Stimulated activated CD4-positive, alpha-beta T cell treated with anti-CD3 and anti-CD28 coated beads, TNF-alpha, amount 100 ng/mL, for 1 hour (primary cell): ENCODE measurements around the gene ATP11A.

Experiments used
- DNase-seq, 3 donors: peaks; one replicate each; pipeline ENCODE4 v3.0.0-alpha.2; 2020; ENCODE audit warnings: low read depth in 3 of 3, low spot score in 1 of 3

The ATP11A gene

DNA sequence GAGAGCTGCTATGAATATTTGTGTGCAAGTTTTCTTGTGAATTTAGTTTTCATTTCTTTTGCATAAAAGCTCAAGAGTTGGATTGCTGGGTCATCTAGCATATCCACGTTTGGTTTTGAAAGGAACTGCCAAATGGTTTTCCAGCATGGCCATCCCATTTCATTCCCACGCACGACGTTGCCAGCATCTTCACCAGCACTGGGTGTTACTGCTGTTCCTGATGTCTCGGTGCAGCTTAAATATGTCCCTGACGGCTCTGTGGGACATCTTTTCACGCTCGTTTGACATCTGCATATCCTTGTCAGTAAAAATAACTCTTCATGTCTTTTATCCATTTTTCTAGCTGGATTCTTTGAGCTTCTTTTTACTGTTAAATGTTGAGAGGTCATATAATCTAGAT lies 123.7 kb downstream of the ATP11A start:
- DNase-seq: no peak

DNA sequence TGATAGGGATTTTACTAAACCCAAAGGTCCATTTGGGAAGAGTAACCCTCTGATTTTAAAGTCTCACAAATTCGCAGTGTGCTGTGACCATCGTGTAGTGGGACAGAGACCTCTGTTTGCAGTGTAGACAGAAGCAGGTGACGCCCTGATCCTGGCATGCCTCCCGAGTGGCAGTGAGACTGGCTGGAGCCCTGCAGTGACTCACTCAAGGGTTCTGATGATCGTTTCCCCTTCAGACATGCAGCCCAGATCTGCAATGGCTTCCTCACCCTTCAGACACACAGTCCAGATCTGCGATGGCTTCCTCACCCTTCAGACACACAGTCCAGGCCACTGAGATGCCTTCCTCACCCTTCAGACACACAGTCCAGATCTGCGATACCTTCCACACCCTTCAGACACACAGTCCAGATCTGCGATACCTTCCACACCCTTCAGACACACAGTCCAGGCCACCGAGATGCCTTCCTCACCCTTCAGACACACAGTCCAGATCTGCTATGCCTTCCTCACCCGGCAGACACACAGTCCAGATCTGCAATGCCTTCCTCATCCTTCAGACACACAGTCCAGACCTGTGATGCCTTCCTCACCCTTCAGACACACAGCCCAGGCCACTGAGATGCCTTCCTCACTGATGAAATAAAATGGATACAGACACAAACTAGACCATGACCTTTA lies 125.2 kb downstream of the ATP11A start:
- no peak for DNase-seq

DNA sequence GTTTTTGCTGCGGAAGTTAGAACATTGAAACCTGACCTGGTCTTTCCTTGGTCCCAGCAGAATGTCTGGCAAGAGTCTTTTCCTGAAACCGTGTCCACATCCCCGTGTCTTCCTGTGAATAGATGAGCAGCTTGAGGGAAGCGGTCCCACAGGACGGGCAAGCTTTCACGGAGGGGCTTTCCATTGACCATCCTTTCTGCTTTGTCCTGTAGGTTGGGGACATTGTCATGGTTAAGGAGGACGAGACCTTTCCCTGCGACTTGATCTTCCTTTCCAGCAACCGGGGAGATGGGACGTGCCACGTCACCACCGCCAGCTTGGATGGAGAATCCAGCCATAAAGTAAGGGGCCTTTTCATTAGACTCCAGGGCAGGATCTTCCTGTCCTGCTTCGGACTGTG lies 126.0 kb downstream of the ATP11A start:
- no peak for DNase-seq

DNA sequence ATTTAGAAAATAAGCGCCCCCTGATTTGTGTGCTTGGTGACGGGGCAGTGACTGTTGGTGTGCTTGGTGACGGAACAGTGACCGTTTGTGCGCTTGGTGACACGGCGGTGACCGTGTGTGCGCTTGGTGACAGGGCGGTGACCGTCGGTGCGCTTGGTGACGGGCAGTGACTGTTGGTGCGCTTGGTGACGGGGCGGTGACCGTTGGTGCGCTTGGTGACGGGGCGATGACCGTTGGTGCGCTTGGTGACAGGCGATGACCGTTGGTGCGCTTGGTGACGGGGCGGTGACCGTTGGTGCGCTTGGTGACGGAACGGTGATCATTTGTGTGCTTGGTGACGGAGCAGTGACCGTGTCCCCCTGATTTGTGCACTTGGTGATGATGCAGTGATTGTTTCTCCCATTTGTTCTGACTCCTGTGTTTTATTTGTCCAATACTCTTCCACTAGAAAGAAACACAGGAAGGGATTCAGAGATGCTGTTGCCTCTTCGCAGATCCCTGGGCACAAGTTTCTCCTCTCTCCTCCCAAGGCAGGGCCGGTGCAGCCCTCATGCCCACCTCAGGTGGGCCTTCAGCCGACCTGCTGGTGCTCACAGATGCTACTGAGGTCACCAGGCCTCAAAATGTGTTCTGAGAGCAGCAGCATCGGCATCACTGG lies 128.3 kb downstream of the ATP11A start:
- DNase-seq: no peak

DNA sequence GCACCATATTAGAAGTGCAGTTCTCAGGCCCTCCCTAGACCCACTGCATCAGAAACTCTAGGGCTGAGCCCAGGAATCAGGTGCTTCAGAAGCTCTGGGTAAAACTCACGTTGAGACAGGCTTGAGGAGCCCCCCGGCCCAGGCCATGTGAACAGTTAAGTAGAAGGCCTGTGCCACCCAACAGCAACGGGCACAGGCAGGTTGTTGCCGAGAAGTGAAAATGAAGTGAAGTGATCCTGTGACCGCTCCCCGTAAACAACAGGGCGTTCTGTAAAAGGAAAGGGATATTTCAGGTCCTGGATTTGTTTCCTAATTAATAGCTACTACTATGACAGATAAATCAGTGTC lies 128.8 kb downstream of the ATP11A start:
- DNase-seq: no peak

DNA sequence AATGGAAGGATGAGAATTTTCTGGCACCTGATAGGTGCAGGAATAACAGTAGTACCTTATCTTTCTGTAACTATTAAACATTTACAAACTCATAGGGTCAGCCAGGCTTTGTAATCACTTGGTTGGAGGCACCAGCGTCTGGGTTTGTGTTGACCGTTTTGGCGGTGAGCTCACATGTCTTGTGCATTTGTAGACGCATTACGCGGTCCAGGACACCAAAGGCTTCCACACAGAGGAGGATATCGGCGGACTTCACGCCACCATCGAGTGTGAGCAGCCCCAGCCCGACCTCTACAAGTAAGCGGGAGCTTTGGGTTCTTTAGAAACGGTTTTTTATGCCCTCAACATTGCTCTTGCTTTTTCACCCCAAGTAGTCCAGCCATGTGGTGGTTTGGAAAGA lies 129.3 kb downstream of the ATP11A start:
- DNase-seq: no peak

DNA sequence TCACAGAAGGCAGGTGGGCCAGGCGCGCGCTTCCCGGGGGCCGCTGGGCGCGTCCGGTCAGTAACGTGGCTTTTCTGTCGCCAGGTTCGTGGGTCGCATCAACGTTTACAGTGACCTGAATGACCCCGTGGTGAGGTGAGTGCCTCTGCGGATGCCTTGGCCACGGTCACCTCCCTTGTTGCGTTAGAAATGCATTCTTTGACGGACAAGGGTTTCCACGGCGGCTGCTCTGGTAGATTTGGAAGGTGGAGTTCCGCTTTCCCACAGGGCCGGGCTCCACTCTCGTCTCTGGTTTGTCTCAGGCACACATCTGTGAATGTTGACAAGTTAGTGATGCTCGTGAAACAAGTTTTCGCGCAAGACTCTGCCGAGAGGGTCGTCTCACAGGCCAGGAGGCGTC lies 130.0 kb downstream of the ATP11A start:
- no peak for DNase-seq

DNA sequence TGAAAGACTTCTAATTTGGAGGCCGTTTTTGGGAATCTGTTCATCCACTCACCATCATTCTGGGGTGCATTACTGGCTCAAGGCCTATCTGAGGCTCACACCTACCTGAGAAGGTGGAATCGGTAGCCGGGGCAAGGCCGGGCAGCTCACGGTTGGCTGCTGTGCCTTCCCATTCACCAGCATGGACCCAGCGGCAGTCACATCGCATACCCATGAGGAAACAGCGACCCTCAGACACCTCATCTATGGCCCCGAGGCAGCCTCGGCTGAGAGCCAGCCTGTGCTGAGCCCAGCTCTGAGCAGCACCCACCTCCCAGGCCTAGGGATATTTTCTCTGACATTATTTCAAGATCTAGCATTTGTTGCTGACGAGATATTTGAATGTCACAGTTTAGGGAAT lies 130.5 kb downstream of the ATP11A start:
- no peak for DNase-seq

DNA sequence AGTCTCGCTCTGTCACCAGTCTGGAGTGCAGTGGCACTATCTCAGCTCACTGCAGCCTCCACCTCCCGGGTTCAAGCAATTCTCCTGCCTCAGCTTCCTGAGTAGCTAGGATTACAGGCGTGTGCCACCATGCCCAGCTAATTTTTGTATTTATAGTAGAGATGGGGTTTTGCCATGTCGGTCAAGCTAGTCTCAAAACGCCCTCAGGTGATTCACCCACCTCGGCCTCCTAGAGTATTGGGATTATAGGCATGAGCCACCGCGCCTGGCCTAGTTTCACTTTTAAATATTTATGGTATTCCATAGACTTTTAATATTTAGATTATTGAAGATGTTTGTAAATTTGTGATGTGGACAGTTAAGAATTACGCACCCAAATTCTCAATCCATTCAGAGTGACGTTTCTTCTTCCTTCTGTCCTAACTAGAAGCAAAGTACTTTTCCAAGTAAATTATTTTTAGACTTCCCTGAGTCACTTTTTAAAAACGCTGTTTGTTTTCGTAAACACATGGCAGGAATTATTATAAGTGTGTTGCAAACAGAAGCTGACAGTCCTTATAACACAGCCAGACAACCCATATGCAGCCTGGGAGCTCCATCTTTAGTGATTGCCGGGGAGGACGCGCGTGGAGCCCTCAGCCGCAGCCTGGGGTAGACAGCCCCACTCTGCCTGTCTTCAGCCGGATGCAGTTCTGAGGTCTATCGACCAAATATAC lies 131.7 kb downstream of the ATP11A start:
- no peak for DNase-seq

DNA sequence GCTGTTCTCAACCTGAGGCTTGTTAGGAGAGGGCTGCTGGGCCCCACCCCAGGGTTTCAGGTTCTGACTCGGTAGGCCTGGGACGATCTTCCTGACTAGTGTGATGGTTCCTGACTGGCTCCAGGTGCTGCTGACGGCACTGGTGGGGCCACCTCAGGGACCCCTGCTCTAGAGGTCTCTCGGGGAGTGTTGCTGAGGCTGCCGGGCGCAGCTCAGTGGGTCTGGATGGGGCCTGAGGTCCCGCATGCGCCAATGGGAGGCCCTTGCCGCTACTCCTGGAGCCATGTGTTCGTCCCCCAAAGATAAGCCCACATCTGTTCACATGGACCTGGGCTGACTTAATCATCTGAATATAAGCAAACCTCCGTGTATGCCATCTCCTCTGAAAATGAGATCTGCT lies 133.0 kb downstream of the ATP11A start:
- DNase-seq: no peak

DNA sequence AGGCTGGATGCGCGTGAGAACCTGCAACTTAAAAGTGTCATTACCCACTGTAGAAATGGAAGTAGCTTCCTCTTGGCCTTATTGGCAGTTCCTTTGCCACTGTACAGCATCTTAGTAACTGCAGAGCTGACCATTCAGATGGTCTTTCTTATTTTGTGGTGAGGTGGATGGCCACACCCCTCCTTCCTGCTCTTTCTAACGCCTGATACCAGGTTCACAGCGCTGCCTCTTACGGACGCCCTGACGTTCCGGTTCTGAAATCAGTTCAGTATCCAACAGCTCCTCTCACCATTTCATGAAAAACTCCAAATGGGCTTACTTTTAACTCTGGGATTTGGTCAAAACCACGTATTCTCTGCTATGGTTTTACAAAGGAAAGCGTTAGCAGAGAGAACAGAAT lies 134.6 kb downstream of the ATP11A start:
- no peak for DNase-seq

DNA sequence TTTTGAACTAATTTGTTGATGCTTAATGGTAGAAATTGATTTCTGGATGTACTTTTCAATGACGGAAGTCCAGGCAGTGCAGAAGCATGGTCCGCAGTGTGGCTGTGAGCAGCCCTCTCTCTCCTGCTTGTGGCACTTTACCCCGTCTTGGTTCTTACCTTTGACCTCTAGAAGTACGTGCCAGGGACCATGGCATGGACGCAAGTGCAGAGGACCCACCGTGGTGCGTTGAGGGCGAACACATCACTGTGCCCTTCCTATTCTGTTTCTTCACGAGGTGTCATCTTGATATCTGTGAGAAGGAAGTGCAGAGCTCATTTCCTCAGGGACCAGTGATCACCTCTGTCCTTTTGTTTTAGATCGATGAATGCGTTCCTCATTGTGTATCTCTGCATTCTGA lies 135.2 kb downstream of the ATP11A start:
- DNase-seq: no peak

DNA sequence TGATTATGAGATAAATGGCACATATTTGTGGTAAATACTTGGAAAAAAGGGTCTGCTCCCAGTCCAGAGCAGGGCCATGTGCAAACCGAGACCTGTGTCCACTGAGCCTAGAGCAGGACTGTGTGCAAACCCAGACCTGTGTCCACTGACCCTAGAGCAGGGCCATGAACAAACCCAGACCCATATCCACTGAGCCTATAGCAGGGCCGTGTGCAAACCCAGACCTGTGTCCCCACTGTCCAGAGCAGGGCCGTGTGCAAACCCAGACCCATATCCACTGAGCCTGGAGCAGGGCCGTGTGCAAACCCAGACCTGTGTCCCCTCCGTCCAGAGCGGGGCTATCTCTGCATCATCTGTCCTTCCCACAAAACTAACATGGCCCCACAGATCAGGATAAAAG lies 136.0 kb downstream of the ATP11A start:
- no peak for DNase-seq

DNA sequence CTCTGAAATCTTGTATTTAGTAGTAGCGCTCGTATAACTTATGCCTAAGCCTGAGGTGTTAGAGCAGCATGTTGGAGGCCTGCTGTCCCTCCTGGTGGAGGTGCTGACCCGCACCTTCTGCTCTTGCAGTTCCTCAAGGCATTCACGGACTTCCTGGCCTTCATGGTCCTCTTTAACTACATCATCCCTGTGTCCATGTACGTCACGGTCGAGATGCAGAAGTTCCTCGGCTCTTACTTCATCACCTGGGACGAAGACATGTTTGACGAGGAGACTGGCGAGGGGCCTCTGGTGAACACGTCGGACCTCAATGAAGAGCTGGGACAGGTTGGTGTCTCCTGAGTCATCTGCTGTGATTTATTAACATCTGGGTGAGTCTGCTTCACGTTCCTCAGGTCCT lies 136.7 kb downstream of the ATP11A start:
- no peak for DNase-seq

DNA sequence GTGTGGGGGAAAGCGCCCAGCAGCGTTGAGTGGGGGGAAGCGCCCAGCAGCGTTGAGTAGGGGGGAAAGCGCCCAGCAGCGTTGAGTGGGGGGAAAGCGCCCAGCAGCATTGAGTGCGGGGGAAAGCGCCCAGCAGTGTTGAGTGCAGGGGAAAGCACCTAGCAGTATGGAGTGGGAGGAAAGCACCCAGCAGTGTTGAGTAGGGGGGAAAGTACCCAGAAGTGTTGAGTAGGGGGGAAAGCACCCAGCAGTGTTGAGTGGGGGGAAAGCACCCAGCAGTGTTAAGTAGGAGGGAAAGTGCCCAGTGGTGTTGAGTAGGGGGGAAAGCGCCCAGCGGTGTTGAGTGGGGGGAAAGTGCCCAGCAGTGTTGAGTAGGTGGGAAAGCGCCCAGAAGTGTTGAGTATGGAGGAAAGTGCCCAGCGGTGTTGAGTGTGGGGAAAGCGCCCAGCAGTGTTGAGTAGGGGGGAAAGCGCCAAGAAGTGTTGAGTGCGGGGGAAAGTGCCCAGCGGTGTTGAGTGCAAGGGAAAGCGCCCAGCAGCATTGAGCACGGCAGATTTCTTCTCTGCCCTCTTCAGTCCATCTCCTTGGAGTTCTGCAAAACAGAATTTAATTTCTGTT lies 138.4 kb downstream of the ATP11A start:
- no peak for DNase-seq

DNA sequence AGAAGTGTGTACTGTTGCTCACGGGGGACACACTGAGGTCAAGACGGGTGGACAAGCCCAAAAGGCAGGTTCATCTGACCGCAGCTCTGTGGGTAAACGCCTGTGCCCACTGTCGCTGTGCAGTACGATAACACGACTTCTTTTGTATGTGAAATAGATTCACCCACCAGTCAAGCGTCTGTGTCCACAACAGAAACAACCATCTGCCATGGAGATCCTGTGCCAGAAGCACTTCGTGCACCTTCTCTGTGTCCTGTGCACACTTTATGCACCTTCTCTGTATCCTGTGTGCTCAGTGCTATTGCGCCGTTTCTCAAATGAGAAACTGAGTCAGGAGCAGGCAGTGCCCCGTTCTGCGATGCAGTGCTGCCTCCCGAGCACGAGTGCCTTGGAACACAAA lies 138.9 kb downstream of the ATP11A start:
- DNase-seq: no peak

DNA sequence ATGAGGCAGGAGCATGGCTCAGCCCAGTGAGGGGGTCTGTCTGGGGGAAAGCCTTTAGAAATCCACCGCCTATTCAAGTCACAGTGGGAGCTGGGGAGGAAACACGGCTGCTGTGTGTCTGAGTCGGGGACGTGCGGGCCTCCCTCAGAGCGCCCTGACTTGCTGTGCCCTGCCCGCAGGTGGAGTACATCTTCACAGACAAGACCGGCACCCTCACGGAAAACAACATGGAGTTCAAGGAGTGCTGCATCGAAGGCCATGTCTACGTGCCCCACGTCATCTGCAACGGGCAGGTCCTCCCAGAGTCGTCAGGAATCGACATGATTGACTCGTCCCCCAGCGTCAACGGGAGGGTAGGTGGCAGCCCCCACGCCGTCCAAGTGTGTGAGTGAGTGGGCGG lies 141.4 kb downstream of the ATP11A start:
- DNase-seq: no peak

DNA sequence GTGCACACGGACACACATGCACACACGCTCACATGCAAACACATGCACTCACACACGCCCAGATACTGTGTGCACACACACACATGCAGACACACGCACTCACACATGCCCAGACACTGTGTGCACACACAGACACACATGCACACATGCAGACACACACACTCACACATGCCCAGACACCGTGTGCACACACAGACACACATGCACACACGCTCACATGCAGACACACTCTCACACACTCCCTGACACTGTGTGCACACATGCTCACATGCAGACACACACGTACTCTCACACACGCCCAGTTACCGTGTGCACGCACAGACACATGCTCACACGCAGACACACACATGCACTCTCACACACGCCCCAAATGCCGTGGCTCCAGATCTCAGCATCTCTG lies 142.0 kb downstream of the ATP11A start:
- no peak for DNase-seq

DNA sequence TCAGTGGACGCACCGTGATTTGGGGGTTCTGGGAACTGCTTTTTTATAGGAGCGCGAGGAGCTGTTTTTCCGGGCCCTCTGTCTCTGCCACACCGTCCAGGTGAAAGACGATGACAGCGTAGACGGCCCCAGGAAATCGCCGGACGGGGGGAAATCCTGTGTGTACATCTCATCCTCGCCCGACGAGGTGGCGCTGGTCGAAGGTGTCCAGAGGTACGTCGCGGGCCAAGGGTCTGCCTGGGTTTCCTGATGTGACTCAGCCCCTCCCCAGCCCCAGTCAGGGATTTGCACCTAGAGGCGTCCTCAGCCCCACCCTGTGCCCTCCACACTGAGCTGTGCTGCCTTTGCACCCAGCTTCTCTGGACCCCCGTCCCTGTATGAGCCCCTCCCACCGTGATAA lies 143.0 kb downstream of the ATP11A start:
- DNase-seq: no peak

DNA sequence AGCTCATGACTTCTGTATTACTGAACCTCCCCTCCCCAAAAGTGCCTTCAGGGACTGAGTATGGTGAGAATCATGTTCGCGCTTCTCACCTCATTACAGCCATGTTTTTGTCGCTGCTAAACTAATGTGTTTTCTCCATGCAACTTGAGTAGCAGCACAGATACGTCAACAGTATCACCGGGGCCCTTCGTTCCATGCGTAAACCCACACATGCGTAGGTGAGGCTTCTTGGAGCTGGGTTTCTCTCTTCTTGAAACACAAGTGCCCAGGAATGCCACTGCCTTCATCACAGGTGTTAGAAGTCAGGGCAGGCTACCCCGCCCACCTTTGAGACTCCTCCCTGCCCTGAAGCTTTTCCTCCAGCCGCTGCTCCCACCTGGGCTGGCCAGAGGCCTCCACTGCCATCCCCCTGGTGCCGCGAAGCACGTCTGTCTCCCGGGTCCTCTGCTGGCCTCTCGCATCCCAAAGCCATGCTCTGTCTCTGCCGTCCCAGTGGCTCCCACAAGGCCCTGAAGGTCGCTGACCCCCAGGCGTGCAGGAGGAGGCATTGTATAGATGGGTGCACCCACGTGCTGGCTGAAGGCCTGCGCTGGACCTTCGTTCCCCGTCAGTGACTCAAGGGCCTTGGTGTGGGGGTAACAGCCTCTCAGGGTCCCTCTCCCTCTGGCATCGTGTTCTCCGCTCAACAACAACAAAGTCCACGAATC lies 143.9 kb downstream of the ATP11A start:
- DNase-seq: no peak

DNA sequence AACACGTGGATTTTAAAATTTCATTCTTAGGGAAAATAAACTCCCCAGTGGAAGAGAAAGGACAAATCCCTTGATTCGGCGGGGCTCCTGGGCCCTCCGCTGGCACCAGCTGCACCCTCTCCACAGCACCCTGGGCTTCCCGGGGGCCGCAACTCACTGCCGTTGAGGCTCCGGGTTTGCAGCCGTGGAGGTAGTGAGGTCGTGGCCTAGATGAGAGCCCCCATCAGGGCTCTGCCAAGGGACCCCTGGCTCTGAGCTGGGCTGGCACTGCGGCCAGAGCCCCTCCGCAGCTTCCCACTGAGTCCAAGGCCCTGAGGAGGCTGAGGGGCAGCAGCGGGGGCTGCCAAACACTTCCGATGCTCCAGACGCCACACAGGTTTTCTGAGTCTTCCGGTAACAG lies 145.5 kb downstream of the ATP11A start:
- DNase-seq: no peak

DNA sequence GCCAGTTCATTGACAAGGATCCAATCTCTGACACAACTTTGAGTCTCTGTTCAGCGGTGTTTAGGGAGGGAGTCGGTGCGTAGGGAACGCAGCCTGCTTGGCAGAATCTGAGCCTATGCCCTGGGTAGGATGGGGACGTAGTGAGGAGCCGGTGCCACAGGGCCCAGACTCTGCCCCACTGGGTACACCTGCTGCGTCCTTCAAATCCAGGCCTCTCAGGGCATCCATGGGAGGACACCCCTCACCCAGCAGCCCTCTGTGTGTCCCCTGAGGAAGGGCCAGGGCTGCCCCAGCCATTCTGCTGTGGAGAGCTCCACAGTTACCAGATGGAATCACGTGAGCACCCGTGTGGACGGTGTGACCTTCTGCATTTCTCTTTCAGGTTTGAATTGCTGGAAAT lies 146.0 kb downstream of the ATP11A start:
- DNase-seq: no peak
